K562 (cell line): ENCODE measurements around the gene LMAN1L. TPM values are rescaled to one million over a fixed set of nuclear protein-coding genes. Genes with fewer than 3 reads are reported as not detected.

ENCODE experiments used
- ATAC-seq: fragments of 200-7000 bp; cut with Tn5 transposase; 3 replicates; pipeline ENCODE4 v1.9.1; 2020; ENCODE audit warnings: moderate library complexity
- BruUV-seq: library from RNA; stranded (reverse); fragments of 400-500 nt; replicated peaks from 2 replicates; lab custom pipeline; 2021; lab: Mats Ljungman, UMichigan
- CTCF ChIA-PET: fragments of 300-600 bp; formaldehyde crosslinking; extraction: SDS; loops from one replicate; lab custom pipeline; 2021; ENCODE audit warnings: low intra/inter-chr PET ratio; lab: Yijun Ruan, JAX
- POLR2A ChIA-PET: fragments of 300-600, 350-650 bp; sonication (Branson Sonifier 250); formaldehyde crosslinking; extraction: SDS; loops from one replicate; lab custom pipeline; 2021; ENCODE audit warnings: antibody characterized with exemption, inconsistent platforms; lab: Yijun Ruan, JAX
- DNase-seq, 4 experiments: peaks; one replicate each; pipeline versions ENCODE4 v3.0.0 to v3.0.0-alpha.2; 2011 to 2018; ENCODE audit warnings: low spot score in 3 of 4, mixed read lengths in 3 of 4; ENCODE audit errors: extremely low read depth in 1 of 4
- FAIRE-seq: peaks from 2 replicates; lab custom pipeline; 2011; peaks lifted over from hg19 to GRCh38; lab: Jason Lieb, UNC
- H2AFZ ChIP-seq: 2 replicates; pipeline ENCODE4 v1.6.0; 2011; ENCODE audit warnings: low read depth, low read length, control low read depth, inconsistent platforms
- H3K27ac ChIP-seq: fragments of 200-600 bp; 3 replicates; pipeline ENCODE4 v1.8.0; 2011; ENCODE audit warnings: low read depth, mild to moderate bottlenecking, control low read depth, inconsistent platforms, low read length, moderate library complexity, mixed read lengths; ENCODE audit errors: extremely low read depth
- H3K27me3 ChIP-seq, 2 experiments: fragments of 300-600 bp in 1 of 2; 2 replicates in 1 of 2; 3 replicates in 1 of 2; pipeline versions ENCODE4 v1.6.0 to v1.8.0; 2011; ENCODE audit warnings: inconsistent platforms in 2 of 2, low read length in 2 of 2, mild to moderate bottlenecking in 1 of 2, mixed read lengths in 1 of 2, moderate library complexity in 1 of 2; ENCODE audit not compliant: control insufficient read depth in 2 of 2, insufficient read depth in 2 of 2
- H3K36me3 ChIP-seq: fragments of 300-600 bp; 3 replicates; pipeline ENCODE4 v1.8.0; 2011; ENCODE audit warnings: mild to moderate bottlenecking, low read length, inconsistent platforms; ENCODE audit not compliant: control insufficient read depth, insufficient read depth
- H3K4me1 ChIP-seq, 2 experiments: fragments of 200-600 bp in 1 of 2; replicated peaks in 1 of 2; 2 replicates in 1 of 2; 3 replicates in 1 of 2; pipeline versions ENCODE4 v1.5.1 to v1.8.0; 2011; ENCODE audit warnings: inconsistent platforms in 2 of 2, low read length in 2 of 2, mild to moderate bottlenecking in 1 of 2, mixed read lengths in 1 of 2, moderate library complexity in 1 of 2; ENCODE audit not compliant: control insufficient read depth in 2 of 2, insufficient read depth in 2 of 2
- H3K4me2 ChIP-seq: 2 replicates; pipeline ENCODE4 v1.6.1; 2011; ENCODE audit warnings: low read length, control low read depth, inconsistent platforms, mixed read lengths; ENCODE audit not compliant: insufficient read depth
- H3K4me3 ChIP-seq: fragments of 200-600 bp; sonication (generic), shearing (Covaris generic); 2 replicates; pipeline ENCODE4 v1.5.1; 2016; ENCODE audit warnings: control low read depth, inconsistent platforms
- H3K79me2 ChIP-seq: fragments of 200-600 bp; 3 replicates; pipeline ENCODE4 v1.8.0; 2011; ENCODE audit warnings: low read length, inconsistent platforms; ENCODE audit not compliant: control insufficient read depth, insufficient read depth
- H3K9ac ChIP-seq, 2 experiments: 2 replicates each; pipeline versions ENCODE4 v1.6.0 to v1.6.1; 2011; ENCODE audit warnings: low read depth in 2 of 2, low read length in 2 of 2, control low read depth in 1 of 2, inconsistent platforms in 1 of 2, mild to moderate bottlenecking in 1 of 2, mixed read lengths in 1 of 2; ENCODE audit not compliant: insufficient read depth in 1 of 2
- H3K9me1 ChIP-seq: one replicate; pipeline ENCODE4 v1.6.0; 2011; ENCODE audit warnings: inconsistent platforms, mild to moderate bottlenecking, low read length, moderate library complexity; ENCODE audit not compliant: control insufficient read depth, insufficient read depth
- H3K9me3 ChIP-seq: replicated peaks from 2 replicates; pipeline ENCODE4 v1.5.1; 2011; ENCODE audit warnings: low read depth, low read length, inconsistent platforms; ENCODE audit not compliant: control insufficient read depth, insufficient read depth
- H4K20me1 ChIP-seq: replicated peaks from 2 replicates; pipeline ENCODE4 v1.6.1; 2011; ENCODE audit warnings: low read length, inconsistent platforms, mixed read lengths; ENCODE audit not compliant: control insufficient read depth, insufficient read depth
- BRD4 ChIP-seq: fragments of 200-600 bp; sonication (generic); IDR thresholded peaks from 2 replicates; pipeline ENCODE4 v1.6.1; 2017; ENCODE audit warnings: inconsistent platforms
- CEBPB ChIP-seq: fragments of 450-650 bp; IDR thresholded peaks from 2 replicates; pipeline ENCODE4 v1.6.1; 2016; ENCODE audit warnings: missing genetic modification characterization, missing compliant biosample characterization
- CREBBP ChIP-seq: IDR thresholded peaks from one replicate; pipeline ENCODE4 v1.6.1; 2012; ENCODE audit warnings: low read depth, mild to moderate bottlenecking, control low read depth, inconsistent platforms, low read length
- RAD21 ChIP-seq, 2 experiments: fragments of 250-450 bp in 1 of 2; fragments of 450-650 bp in 1 of 2; sonication (Bioruptor Pico) in 1 of 2; formaldehyde crosslinking in 1 of 2; IDR thresholded peaks in 1 of 2; conservative IDR thresholded peaks in 1 of 2; 2 replicates each; pipeline versions ENCODE4 v1.4.0 to v1.8.0; 2020 to 2022; ENCODE audit warnings: mild to moderate bottlenecking in 2 of 2, moderate library complexity in 1 of 2
- RBM25 ChIP-seq: fragments of 200-400 bp; formaldehyde crosslinking; IDR thresholded peaks from 2 replicates; pipeline ENCODE4 v1.6.1; 2018; ENCODE audit warnings: low read length, low read depth, moderate library complexity; ENCODE audit not compliant: severe bottlenecking
- ZNF143 ChIP-seq: sonication (generic); formaldehyde crosslinking; IDR thresholded peaks from 2 replicates; pipeline ENCODE4 v1.9.0; 2022; ENCODE audit warnings: mild to moderate bottlenecking, missing genetic modification reagents
- WGBS: fragments of 100-300 bp; shearing (Covaris generic); methylation state at CpG from one replicate; pipeline ENCODE4 v1.1.6; 2016; ENCODE audit warnings: low coverage, mixed read lengths; ENCODE audit not compliant: insufficient coverage; ENCODE audit errors: missing lambda C conversion rate; 5-methylcytosine and 5-hydroxymethylcytosine counted together
- in situ Hi-C: fragments of 300-500 bp; cut with MboI; formaldehyde crosslinking; loops from 4 replicates; pipeline ENCODE4 v1.15.0; 2018; ENCODE audit warnings: inconsistent platforms, mixed read lengths
- intact Hi-C: fragments of 100-400 bp; cut with micrococcal nuclease; formaldehyde crosslinking; loops from 2 replicates; pipeline ENCODE4 v1.14.2; 2022
- polyA plus RNA-seq, 8 experiments: library from polyadenylated mRNA; depleted of rRNA in 4 of 8; stranded (reverse) in 5 of 8; unstranded in 3 of 8; fragments of >200 nt; fragmentation: Nextera tagmentation in 2 of 8; fragmentation: Illumina TruSeq in 1 of 8; extraction: Ambion mirVana in 2 of 8; extraction: Trizol in 1 of 8; gene quantifications; 2 replicates each; pipeline versions ENCODE4 v1.2.1 to v1.2.3, GENCODE V29; 2011 to 2014; ENCODE audit warnings: inconsistent platforms in 1 of 8, missing spikeins in 1 of 8
- total RNA-seq, 7 experiments: library from RNA; depleted of rRNA in 6 of 7; stranded (reverse); fragments of >200 nt in 6 of 7; fragmentation: Illumina TruSeq in 2 of 7; extraction: Trizol in 2 of 7; gene quantifications; 2 replicates each; pipeline versions ENCODE4 v1.2.1 to v1.2.3, GENCODE V29; 2011 to 2021; ENCODE audit warnings: low replicate concordance in 1 of 7
- TF ChIP-seq, protein P1 (sequence below): IDR thresholded peaks from 3 replicates; pipeline ENCODE4 v1.6.1; 2011; ENCODE audit warnings: borderline replicate concordance, mild to moderate bottlenecking; ENCODE audit not compliant: insufficient read length, insufficient read depth

Gene LMAN1L
- total and polyA plus RNA-seq, 9 of the 15 experiments (the other 6 are each of a cell fraction or from before 2014, with no cell fraction given), result not detected

DNA sequence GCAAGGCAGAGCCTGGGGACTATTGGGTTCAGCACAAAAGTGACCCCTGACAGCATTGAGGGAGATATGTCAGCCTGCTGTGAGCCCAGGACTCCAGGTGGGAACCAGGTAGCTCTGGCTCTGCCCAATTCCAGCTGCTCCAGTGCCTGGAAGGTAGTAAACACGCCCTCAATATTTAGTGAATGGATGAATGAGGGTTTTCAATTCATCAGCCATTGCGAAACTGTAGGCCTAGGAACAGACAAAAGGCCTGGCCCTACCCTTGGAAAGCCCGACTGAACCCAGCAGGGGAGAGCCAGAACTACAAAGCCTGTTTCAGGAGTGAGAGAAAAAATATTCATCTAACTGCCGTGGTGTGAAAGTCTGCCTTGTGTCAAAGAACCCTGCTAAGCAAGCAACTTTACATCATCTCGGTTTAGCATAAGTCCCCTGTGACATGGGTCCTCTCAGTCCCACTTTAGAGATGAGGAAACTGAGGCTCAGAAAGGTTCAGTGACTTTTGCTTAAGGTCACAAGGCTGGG, 38.8 kb upstream of the LMAN1L start:
- Histone ChIP-seq H3K9me1 (peaks cover 4% of the 10 kb centered on the region), H4K20me1 (no peaks in the 10 kb centered on the region; the same call in 1 of the 2 replicates), H3K27me3 (peaks cover 0 to 12% of the 10 kb centered on the region in 2 experiments; a peak in 2 of 5 replicates), H3K4me3 (no peak overlapping the region), H3K36me3 (no peaks in the 10 kb centered on the region), H3K9ac (peak overlapping the region in 1 of 2 experiments; percentile 20; a peak in 1 of 4 replicates), H3K4me2 (no peak overlapping the region), H3K27ac (no peak overlapping the region), H3K9me3 (no peaks in the 10 kb centered on the region), H3K79me2 (no peaks in the 10 kb centered on the region), H2AFZ (no peak overlapping the region), H3K4me1 (peaks cover 8 to 34% of the 10 kb centered on the region in 2 experiments)
- TF ChIP-seq CREBBP (no peak), RBM25 (peak; percentile 38), CEBPB (tag) (peak; percentile 58), RAD21 (CRISPR knock-in tag; conservative IDR thresholded peaks at IDR 0.05 in 1 of 2, IDR thresholded peaks at IDR 0.05 in 1 of 2) (no peak), BRD4 (no peak), ZNF143 (no peak)
- TF ChIP-seq, protein P1, sequence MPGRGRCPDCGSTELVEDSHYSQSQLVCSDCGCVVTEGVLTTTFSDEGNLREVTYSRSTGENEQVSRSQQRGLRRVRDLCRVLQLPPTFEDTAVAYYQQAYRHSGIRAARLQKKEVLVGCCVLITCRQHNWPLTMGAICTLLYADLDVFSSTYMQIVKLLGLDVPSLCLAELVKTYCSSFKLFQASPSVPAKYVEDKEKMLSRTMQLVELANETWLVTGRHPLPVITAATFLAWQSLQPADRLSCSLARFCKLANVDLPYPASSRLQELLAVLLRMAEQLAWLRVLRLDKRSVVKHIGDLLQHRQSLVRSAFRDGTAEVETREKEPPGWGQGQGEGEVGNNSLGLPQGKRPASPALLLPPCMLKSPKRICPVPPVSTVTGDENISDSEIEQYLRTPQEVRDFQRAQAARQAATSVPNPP, result no peak
- ATAC-seq (no peak), DNase-seq (no peak), FAIRE-seq (no peak)
- in situ Hi-C loops, result loop anchor here (5.0 kb wide), 1 partner anchor 174 kb away; no protein-coding TSS in a partner anchor
- ChIA-PET CTCF (no interaction called here), POLR2A (interaction anchor here (0.6 to 1.1 kb wide), 2 partner anchors 11 to 186 kb away, joined by 3 read pairs; no protein-coding TSS in a partner anchor)
- intact Hi-C loops, result loop anchor here (5.0 to 10.0 kb wide), 2 partner anchors 64 to 431 kb away; partner anchors contain the start of gene C15orf39
- BruUV-seq, result no TSS peak
- 13% methylated on average over 4 of the region's 5 CpGs for WGBS
